AG09319 (cell line): ENCODE results near the gene FITM1.

Source experiments
- DNase-seq: peaks from one replicate; pipeline ENCODE4 v3.0.0-alpha.2; 2010; ENCODE audit warnings: low read depth; ENCODE audit errors: extremely low read depth
- TF ChIP-seq, protein P1 (sequence below): IDR thresholded peaks from 2 replicates; pipeline ENCODE4 v1.5.1; 2011; ENCODE audit warnings: low read depth, mild to moderate bottlenecking, inconsistent platforms, low read length, moderate library complexity

FITM1 gene

GRCh38 chr14:24150993-24151392 is 20.5 kb downstream of the FITM1 start:
- TF ChIP-seq, protein P1, sequence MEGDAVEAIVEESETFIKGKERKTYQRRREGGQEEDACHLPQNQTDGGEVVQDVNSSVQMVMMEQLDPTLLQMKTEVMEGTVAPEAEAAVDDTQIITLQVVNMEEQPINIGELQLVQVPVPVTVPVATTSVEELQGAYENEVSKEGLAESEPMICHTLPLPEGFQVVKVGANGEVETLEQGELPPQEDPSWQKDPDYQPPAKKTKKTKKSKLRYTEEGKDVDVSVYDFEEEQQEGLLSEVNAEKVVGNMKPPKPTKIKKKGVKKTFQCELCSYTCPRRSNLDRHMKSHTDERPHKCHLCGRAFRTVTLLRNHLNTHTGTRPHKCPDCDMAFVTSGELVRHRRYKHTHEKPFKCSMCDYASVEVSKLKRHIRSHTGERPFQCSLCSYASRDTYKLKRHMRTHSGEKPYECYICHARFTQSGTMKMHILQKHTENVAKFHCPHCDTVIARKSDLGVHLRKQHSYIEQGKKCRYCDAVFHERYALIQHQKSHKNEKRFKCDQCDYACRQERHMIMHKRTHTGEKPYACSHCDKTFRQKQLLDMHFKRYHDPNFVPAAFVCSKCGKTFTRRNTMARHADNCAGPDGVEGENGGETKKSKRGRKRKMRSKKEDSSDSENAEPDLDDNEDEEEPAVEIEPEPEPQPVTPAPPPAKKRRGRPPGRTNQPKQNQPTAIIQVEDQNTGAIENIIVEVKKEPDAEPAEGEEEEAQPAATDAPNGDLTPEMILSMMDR = no peak
- DNase-seq = no peak

- TF ChIP-seq, protein P1 = no peak
- no peak for DNase-seq
Observed at GRCh38 chr14:24151404-24152080, 21.1 kb downstream of the FITM1 start.

- DNase-seq = no peak
- TF ChIP-seq, protein P1 = no peak
Observed at GRCh38 chr14:24155100-24155499, 24.6 kb downstream of the FITM1 start.

- no peak for DNase-seq
- TF ChIP-seq, protein P1 = no peak
Observed at GRCh38 chr14:24156840-24157239, 26.4 kb downstream of the FITM1 start.

DNA sequence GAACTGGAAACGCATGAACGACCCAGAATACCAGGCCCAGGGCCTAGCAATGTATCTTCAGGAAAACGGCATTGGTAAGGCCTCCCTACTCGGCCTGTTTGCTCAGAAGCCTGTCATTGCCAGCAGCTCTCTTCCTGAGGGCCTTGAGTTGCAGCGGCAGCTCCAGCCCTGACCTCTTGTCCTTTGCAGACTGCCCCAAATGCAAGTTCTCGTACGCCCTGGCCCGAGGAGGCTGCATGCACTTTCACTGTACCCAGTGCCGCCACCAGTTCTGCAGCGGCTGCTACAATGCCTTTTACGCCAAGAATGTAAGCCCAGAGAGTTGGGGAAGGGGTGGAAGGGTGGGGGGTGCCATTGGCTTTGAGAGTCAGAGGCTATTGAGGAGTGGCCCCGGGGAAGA is 26.9 kb downstream of the FITM1 start:
- TF ChIP-seq, protein P1 = no peak

GRCh38 chr14:24159777-24160498 is 29.5 kb downstream of the FITM1 start:
- TF ChIP-seq, protein P1 = no peak
- no peak for DNase-seq

More for the DNA sequence above, 26.9 kb downstream of the FITM1 start:
- no peak for DNase-seq

DNA sequence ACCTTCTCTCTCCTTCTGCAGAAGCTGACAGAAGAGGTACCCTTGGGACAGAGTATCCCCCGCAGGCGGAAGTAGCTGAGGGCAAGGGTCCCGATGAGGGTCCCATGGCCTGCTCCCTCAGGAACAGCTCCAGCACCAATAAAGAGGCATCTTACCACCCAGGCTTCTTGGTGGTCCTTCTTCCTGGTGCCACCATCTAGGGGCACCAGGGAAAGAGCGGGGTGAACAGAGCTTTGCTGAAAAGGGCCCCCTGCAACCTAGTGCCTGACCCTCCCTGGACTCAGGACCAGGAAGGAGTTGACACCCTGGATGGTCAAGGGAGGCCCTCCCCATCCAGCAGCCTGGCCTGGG is 30.0 kb downstream of the FITM1 start:
- TF ChIP-seq, protein P1 = no peak
- DNase-seq = no peak
